Germinal center (tissue), 1 donor: ENCODE measurements around the gene NGFR.

ENCODE experiments used
- DNase-seq: peaks from one replicate; pipeline ENCODE4 v3.0.0; 2012; ENCODE audit warnings: mixed read lengths, low spot score

NGFR gene

GRCh38 chr17:49469831-49470810, 25.0 kb upstream of the NGFR start:
- DNase-seq: no peak

DNA sequence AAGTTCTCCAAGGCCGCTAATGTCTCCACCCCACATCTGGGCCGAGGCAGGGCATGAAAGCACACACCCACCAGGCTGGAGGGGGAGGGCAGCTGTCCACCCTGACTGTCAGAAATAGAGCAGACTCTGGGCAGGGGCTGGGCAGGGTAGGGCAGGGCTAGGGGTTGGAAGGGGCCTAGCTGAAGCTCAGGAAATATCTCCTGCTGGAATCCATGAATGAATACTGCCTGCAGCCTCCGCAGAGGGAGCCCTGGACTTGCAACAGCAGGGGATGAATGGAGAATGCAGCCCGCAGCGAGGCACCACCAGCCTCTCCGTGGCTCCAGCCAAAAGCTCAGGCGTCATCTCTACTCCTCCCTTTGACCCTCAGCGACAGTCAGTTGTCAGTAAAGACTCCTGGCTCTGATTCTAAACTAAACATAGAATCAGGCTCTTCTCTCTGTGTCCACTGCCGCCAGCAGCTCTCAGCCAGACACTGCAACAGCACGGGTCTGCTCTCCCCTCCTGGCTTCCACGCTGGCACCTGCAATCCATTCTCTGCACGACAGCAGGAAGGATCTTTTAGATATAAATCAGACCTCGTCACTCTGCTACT, 23.9 kb upstream of the NGFR start:
- DNase-seq: no peak

DNA sequence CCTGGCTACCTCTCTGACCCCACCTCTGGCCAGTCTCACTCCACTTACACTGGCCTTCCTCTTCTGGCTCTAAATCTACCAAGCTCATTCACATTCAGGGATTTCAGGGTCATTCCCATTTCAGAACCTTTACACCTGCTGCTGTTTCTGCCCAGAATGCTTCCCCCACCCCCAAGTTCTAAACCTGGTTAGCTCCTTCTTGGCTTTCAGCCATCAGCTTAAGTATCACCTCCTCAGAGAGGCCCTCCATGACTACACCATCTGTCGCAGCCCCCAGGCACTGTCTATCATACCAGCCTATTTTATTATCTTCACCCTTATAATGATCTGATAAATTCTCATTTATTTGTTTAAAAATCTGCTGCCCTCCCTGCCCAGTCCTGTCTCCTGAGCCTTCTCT, 23.3 kb upstream of the NGFR start:
- DNase-seq: no peak

DNA sequence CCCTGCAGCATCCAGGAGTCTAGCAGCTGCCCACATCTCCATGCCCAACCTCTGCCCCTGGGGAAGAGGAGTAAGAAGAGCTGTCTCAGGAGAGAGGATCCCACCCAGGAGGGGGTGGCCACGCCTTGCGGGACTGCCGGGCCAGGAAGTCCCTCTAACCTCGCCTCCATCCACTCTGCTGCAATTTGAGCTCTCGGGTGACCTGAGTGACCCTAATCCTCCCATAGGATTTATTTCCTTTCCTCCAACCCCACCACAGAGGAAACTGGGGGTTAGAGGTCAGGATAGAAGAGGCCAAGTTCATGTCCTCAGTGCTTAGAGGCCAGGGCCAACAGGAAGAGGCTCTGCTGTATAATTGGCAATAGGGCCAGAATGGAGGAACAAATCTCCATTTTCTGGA, 22.6 kb upstream of the NGFR start:
- no peak for DNase-seq

GRCh38 chr17:49473900-49474751, 21.0 kb upstream of the NGFR start:
- DNase-seq: no peak

GRCh38 chr17:49477709-49478108, 17.4 kb upstream of the NGFR start:
- no peak for DNase-seq

GRCh38 chr17:49480836-49481615, 14.1 kb upstream of the NGFR start:
- no peak for DNase-seq

DNA sequence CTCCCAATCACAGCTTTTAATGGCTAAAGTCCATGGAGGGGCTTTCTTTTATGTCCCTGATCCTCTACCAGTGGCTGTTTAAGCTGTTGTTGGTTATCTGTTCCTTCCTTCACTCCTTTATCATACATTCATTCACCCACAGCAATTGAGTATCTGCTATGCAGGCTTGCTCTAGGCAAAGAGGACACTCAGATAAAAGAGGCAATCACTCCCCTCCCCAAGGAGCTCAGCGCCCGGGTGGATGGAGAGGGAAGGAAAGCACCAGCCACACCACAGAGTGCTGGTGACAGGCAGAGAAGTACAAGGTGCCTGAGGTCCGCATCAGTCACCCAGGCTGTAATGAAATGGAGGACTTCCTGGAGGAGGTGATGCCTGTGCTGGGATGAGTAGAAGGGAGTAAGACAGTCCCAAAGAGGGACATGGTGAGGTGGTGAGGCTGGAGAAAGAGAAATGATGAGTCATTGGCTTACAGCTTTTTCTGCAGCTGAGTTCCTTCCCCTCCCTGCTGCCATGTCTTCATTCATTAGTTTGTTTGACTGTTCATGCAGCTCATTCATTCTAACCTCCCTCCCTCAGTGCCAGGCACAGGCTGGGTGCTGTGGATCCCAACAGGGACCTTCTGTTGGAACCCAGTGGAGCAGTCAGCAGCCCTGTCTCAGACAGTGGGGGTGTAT, 12.8 kb upstream of the NGFR start:
- DNase-seq: no peak

DNA sequence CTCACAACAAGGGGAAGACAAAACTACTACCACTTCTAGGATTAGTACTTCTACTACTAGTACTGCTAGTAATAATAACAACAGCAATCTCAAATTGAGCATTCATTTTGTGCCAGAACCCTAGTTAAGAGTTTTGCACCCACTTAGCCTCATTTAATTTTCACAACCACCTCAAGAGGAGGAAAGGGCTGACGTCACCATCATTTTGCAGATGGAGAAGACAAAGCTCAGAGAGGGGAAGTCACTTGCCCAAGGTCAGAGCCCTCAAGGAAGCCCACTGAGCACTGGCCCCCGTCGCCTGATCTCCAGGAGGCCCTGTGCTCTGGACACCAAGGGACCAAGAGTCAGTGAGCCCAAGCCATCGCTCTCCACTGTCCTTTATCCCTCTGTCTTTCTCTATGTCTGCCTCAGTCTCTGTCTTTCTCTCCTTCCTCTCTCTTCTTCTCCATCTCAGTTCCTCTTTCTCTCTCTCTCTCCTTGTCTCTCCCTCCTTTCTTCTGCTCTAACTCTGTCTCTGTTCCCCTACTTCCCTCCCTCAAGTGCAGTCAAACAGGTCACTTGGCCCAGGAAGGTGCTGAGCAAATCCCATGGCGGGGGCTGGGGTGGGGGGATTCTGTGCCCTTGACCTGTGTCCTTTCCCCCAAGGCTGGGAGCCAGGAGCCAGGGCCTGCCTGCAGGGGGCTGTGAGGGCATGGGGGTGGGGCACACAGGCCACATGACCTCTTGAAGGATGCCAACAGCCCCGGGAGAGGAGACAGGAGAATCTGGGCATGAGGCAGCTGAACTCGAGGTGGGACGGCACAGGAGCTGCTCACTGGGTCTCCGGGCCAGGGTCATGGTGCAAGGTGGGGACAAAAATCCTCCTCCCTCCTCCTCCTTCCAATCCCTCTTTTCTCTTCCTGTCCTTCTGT, 11.2 kb upstream of the NGFR start:
- DNase-seq: no peak

DNA sequence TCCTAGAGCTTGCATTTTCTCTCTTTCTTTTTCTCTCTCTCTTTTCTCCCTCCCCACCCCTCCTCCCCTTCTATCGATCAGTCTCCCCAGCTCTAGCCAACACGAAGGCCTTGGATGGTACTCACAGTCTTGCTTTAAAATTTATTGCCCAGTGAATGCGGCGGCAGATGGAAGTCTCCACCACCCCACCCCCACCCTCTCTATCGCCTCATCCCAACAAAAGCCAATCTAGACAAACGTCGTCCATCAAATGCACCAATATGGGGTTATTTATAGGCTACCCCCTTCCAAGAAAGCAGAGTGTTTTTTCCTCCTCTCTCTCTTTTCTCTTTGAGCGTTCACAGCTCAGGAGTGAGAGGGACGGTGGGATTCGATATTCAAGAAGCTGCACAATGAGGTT, 10.5 kb upstream of the NGFR start:
- DNase-seq: no peak

GRCh38 chr17:49486012-49486641, 9.0 kb upstream of the NGFR start:
- no peak for DNase-seq

DNA sequence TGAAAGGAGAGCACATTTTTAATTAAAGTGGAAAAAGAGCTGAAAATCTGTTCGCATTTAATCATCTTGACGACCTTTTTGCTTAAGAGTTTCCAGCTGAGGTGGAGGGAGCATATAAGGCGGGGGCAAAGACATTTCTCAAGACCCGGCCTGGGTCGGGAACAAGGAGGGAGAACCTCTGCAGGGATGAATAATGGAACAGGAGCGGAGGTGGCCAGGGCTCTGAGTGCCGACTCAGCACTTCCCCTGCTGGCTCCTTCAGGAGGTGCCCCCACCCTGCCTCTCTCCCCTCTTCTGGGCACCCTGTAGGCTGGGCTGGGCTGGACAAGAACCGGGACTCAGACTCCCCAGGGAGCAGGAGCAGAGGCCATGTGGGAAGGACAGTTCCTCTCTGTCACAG, 7.9 kb upstream of the NGFR start:
- DNase-seq: no peak

DNA sequence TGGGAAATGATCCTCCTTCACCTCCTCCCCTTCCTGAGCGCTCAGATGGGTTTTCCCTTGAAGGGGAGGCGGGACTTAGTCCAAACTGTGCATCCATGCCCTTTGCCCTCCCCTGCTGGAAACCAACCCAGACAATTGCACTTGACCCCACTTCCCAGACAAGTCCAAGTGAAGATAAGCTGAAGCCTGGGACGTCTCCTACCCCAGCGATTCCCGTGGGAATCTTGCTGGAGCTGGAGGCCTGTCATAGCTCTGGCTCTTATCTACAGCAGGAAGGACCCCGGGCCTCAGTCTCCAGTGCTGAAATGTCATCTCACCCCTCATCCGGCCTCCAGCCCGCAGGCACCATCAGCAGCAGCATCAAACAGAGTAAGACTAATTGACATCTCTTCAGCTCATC, 6.5 kb upstream of the NGFR start:
- no peak for DNase-seq

- DNase-seq: no peak
Measured at GRCh38 chr17:49489348-49489747, 5.7 kb upstream of the NGFR start.

DNA sequence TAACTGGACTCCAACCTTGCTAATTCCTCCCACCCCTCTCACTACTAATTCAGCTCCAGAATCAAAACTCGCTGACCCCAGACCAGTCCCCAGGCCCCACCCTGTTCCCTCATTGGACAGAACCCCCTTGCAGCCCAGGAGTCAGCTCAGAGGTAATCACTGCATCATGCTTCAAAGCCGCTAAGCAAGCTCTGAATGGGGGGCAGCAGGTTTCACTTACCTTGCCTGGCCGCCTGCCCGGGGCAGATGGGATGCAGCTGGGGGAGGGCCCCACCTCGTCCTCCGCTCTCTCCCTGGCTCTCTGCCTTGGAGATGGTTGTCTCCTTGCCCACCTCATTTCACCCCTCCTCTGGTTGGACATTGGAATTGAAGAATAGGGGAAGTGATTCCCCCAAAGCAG, 4.8 kb upstream of the NGFR start:
- DNase-seq: no peak

DNA sequence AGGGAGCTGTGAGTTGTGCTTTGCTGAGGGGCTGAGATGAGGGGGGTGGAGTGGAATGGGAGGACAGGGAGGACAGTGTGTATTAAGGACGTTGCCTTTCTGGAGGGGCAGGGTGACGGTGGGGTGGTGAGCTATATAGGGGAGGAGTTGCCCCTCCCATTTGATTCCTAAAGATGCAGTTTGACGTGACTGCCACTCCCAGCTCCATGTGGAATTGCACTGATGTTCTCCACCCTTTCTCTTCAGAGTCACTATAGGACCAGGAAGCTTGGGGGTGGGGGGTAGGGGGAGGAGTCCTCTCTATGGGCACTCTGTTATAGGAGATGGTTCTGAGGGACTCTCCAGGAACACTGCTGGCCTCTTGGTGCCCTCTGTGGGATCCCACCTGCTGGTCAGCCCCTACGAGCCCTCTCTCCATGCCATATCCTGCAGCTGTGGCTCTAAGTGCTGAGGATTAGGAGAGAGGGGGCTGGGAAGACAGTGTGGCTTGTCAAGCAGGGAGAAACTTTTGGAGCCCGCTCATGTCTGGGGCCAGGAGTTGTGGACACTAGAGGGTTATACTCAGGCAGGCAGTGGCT, 3.8 kb upstream of the NGFR start:
- no peak for DNase-seq

GRCh38 chr17:49494399-49494985, 601 bp upstream of the NGFR start:
- no peak for DNase-seq

DNA sequence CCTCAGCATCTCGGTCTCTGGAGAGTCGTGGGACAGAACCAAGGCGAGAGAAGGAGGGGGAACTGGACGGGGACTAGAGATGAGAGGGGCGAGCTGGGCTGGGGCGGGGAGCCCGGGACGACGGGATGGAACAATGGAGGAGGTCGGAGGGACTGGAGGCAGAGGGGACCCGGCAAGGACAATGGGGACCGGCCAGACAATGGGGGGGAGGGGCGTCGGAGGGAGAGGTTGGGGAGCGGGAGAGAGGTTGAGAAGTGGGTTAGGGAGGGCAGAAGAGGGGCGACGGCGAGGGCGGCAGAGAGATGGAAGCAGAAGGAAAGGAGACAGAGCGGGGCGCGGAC, 719 bp downstream of the NGFR start:
- DNase-seq: no peak
